22Rv1 (cell line): ENCODE measurements around the gene LPAR1.

Source experiments
- CTCF ChIP-seq: fragments of 450-650 bp; IDR thresholded peaks from 2 replicates; pipeline ENCODE4 v1.5.1; 2017; ENCODE audit warnings: mild to moderate bottlenecking
- ZFX ChIP-seq: fragments of 450-650 bp; IDR thresholded peaks from 2 replicates; pipeline ENCODE4 v1.6.1; 2017; ENCODE audit warnings: antibody characterized with exemption, borderline replicate concordance

DNA sequence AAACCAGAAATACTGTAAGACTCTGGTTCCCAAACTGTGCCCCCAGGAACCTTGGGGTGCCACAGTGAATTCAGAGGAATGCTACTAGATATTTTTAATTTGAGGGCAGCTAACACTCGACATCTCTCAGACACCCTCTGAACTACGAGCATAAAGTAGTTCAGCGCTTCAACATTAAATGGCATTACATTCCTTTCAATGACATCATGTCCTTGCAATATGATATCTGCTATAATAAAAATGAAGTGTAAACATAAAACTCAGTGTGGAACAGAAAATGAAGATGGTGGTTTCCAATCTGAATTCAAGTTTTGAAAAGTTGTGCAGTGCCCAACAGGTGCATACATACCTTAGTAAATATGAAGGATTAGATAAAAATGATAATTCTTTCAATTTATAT is 116.1 kb downstream of the LPAR1 start:
- TF ChIP-seq CTCF (no peak), ZFX (no peak)
